Vein endothelial cell (primary cell): ENCODE results near the gene NPDC1. TPM values are rescaled to one million over a fixed set of nuclear protein-coding genes. Genes with fewer than 3 reads are reported as not detected.

ENCODE experiments used
- small RNA-seq: library from RNA; depleted of rRNA; stranded (forward); fragments of <200 nt; gene quantifications from one replicate; pipeline ENCODE3, GENCODE V24; 2012
- total RNA-seq: library from RNA; depleted of rRNA; stranded (reverse); fragments of >200 nt; gene quantifications from 2 replicates; pipeline ENCODE4 v1.2.3, GENCODE V29; 2012

The NPDC1 gene
- 52.6 and 64.7 TPM in 2 replicates for total RNA-seq

DNA sequence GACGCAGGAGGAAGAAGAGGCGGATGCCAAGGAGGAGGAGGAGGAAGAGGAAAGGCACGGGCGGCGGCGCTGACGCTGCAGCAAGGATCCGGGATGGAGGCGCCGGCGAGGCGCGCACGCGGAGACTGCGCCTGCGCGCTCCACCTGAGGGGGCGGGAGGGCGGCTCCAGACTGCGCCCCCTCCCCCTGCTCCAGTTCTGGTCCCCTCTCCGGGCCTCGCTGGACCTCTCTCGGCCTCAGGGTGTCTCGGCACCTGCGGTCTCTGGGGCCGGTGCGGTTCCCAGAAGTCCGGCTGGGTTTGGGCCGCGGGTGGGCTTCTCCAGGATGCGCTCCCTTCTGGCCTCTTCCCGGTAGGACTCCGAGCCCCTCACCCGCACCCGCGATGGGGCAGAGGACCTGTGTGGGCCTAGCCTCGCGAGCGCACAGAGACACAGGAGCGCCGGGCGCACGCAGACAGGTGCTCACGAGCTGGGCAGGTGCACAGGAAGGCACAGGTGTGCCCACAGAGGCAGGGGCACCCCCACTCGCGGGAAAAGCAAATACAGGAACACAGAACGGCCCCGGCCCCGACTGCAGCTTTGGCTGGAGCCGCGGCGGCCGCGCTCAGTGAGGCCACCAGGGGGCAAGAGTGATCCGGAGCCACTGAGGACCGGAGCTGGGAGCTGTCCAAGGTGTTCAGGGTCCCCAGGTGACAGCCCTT, at the start of gene NPDC1:
TSS of gene NPDC1 (minus strand) at position 90 of the 700 bp plus-strand sequence. CDS start 188 bp downstream, outside the sequence.

GRCh38 chr9:137086531-137087408, 40.8 kb upstream of the NPDC1 start, which contains the start of gene MAN1B1:
MAN1B1 (plus strand) TSS chr9:137086985; CDS start chr9:137087000, 15 bp downstream.

GRCh38 chr9:137077010-137077747, 31.2 kb upstream of the NPDC1 start, which contains the start of gene UAP1L1:
UAP1L1 (plus strand) TSS chr9:137077517; CDS start chr9:137077533, 16 bp downstream.

DNA sequence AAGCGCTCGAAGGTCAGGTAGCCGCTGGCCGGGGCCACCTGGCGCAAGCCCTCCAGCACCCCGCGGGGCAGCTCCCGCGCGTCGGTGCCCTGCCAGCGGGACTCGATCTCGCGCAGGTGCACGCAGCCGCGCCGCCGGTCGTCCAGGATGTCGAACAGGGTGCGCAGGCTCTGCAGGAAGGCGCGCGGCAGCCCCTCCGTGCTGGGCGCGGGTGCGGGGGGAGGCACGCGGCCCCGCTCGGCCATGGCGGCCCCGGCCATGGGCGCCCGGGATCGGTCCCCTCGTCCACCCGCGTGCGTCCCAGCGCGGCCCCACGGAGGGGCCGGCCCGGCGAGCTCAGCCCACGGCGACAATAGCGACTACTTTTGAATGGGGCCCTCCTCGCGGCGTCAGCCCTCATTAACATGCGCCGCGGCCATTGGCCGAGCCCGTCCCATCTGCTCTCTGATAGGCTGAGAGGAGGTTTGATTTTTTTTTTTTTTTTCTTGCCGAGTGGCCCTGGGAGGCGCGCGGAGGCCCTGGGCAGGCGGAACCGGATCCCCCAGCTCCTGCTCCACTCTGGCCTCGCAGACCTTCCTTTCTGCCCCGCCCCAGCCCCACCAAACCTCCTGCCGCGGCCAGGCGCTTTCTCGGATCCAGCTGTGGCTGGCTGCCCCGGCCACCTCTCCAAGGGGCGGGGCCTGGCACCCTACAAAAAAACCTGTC, 24.4 kb upstream of the NPDC1 start, which contains the start of gene SAPCD2:
TSS of gene SAPCD2 (minus strand) at position 357 of the 705 bp plus-strand sequence. CDS start at position 260, 97 bp downstream.

DNA sequence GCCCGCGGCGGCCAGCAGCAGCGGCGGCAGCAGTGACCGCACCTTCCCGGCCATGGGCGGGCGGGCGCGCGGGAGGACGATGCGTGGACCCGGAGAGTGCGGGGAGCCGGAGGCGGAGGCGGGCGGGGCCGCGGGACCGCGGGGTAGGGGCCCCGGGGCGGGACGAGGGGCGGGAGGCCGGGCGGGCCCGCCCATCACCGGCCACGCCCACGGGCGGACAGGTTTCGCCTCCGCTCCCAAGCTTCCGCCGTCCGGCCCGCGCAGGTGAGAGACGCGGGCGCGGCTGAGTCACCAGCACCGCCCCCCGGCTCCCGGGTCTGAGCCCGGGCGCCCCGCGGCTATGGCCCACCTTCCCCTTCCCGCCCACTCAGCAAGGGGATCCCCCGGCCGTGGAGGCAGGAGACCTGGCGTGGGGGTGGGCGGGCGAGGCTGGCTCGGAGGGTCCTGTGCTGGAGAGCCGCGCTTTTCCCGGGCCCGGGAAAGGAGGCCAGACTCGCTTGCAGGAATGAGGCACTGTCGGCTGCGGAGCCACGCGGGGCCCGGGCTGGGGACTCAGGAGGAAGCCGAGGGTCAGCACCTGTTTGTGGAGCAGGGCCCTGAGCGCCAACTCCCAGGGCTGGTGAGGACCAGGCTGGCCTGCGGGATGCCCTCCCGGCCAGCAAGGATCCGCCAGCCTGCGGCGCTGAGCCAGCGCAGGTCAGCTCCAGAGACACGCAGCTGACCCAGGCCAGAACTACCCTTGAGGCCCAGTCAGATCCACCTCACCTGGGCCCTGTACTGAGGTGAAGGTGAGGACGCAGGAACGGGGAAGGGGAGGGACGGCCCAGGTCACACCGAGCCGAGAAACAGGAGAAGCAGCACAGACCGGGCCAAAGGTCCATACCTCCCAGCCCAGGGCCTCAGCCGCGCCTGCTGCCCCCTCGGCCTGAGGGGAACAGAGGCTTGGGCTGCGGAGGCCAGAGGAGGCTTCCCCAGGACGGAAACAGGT, 8.3 kb upstream of the NPDC1 start, which contains the start of gene ENTPD2:
TSS of gene ENTPD2 (minus strand) at position 118 of the 988 bp plus-strand sequence. CDS start at position 54, 64 bp downstream.

GRCh38 chr9:137031904-137032640, 13.9 kb downstream of the NPDC1 start, which contains the start of gene FUT7:
FUT7 (minus strand) TSS chr9:137032088; CDS start chr9:137031991, 97 bp downstream.

GRCh38 chr9:137027369-137028262, 18.4 kb downstream of the NPDC1 start, which contains the start of gene ABCA2:
ABCA2 (minus strand) TSS chr9:137028237; CDS start chr9:137028140, 97 bp downstream.

GRCh38 chr9:136996361-136997292, 49.4 kb downstream of the NPDC1 start, which contains the start of gene CLIC3:
CLIC3 (minus strand) TSS chr9:136996568; CDS start chr9:136996543, 25 bp downstream.

GRCh38 chr9:136991993-136992818, 53.8 kb downstream of the NPDC1 start, which contains the start of gene PAXX:
PAXX (plus strand) TSS chr9:136992422; CDS start chr9:136992444, 22 bp downstream.

Small RNA genes within 50 kb of the gene (small RNA-seq; reads per million reads assigned to genes)
- not detected for gene RF00153

Other genes with a start within 250 kb of the NPDC1 start
- gene CCDC183, start 249.8 kb downstream of the NPDC1 start, total RNA-seq, result 0.19 and 0.65 TPM in 2 replicates
- 94.1 and 98.4 TPM in 2 replicates for gene RABL6, start 238.2 kb downstream of the NPDC1 start, total RNA-seq
- gene AJM1, start 203.7 kb downstream of the NPDC1 start, total RNA-seq, result 0.65 and 0.67 TPM in 2 replicates
- 77.7 and 106 TPM in 2 replicates for gene PHPT1, start 196.8 kb downstream of the NPDC1 start, total RNA-seq
- 0.98 and 1.4 TPM in 2 replicates for gene MAMDC4, start 193.8 kb downstream of the NPDC1 start, total RNA-seq
- gene EDF1, start 179.9 kb downstream of the NPDC1 start, total RNA-seq, result 253 and 286 TPM in 2 replicates
- 11.8 and 13.9 TPM in 2 replicates for gene TRAF2, start 159.7 kb downstream of the NPDC1 start, total RNA-seq
- gene FBXW5, start 101.4 kb downstream of the NPDC1 start, total RNA-seq, result 180 and 181 TPM in 2 replicates
- gene C8G, start 100.9 kb downstream of the NPDC1 start, total RNA-seq, result 0.33 and 0.76 TPM in 2 replicates
- 0.29 TPM in 1 of 2 replicates, not detected in the other for gene LCN12, start 93.9 kb downstream of the NPDC1 start, total RNA-seq
- gene PTGDS, start 68.7 kb downstream of the NPDC1 start, total RNA-seq, result not detected in 2 replicates
- gene LCNL1, start 63.2 kb downstream of the NPDC1 start, total RNA-seq, result not detected in 2 replicates
- gene PAXX, start 53.8 kb downstream of the NPDC1 start, total RNA-seq, result 14.6 and 19.6 TPM in 2 replicates
- 0.29 and 0.33 TPM in 2 replicates for gene CLIC3, start 49.6 kb downstream of the NPDC1 start, total RNA-seq
- gene ABCA2, start 17.9 kb downstream of the NPDC1 start, total RNA-seq, result 12.4 and 18.6 TPM in 2 replicates
- not detected in 2 replicates for gene FUT7, start 14.1 kb downstream of the NPDC1 start, total RNA-seq
- gene ENTPD2, start 7.9 kb upstream of the NPDC1 start, total RNA-seq, result not detected in 2 replicates
- gene SAPCD2, start 24.4 kb upstream of the NPDC1 start, total RNA-seq, result 11.1 and 14.7 TPM in 2 replicates
- 19.9 and 21.5 TPM in 2 replicates for gene UAP1L1, start 31.3 kb upstream of the NPDC1 start, total RNA-seq
- 65.8 and 69.2 TPM in 2 replicates for gene MAN1B1, start 40.8 kb upstream of the NPDC1 start, total RNA-seq
- 70.4 and 103 TPM in 2 replicates for gene DPP7, start 68.6 kb upstream of the NPDC1 start, total RNA-seq
- gene GRIN1, start 93.0 kb upstream of the NPDC1 start, total RNA-seq, result 0.10 TPM in 1 of 2 replicates, not detected in the other
- not detected in 2 replicates for gene LRRC26, start 123.9 kb upstream of the NPDC1 start, total RNA-seq
- gene TMEM210, start 125.9 kb upstream of the NPDC1 start, total RNA-seq, result not detected in 2 replicates
- gene ANAPC2, start 142.4 kb upstream of the NPDC1 start, total RNA-seq, result 30.1 and 37.6 TPM in 2 replicates
- 102 and 108 TPM in 2 replicates for gene SSNA1, start 142.5 kb upstream of the NPDC1 start, total RNA-seq
- 9.9 and 10.8 TPM in 2 replicates for gene TPRN, start 154.6 kb upstream of the NPDC1 start, total RNA-seq
- gene TMEM203, start 159.5 kb upstream of the NPDC1 start, total RNA-seq, result 27.1 and 28.9 TPM in 2 replicates
- gene NDOR1, start 159.5 kb upstream of the NPDC1 start, total RNA-seq, result 8.3 and 8.8 TPM in 2 replicates
- 0.19 and 0.65 TPM in 2 replicates for gene RNF208, start 176.1 kb upstream of the NPDC1 start, total RNA-seq
- gene CYSRT1, start 179.0 kb upstream of the NPDC1 start, total RNA-seq, result 0.65 and 0.67 TPM in 2 replicates
- gene RNF224, start 181.3 kb upstream of the NPDC1 start, total RNA-seq, result under 0.01 and 0.19 TPM in 2 replicates
- not detected in 2 replicates for gene SLC34A3, start 184.7 kb upstream of the NPDC1 start, total RNA-seq
- 199 and 241 TPM in 2 replicates for gene TUBB4B, start 195.1 kb upstream of the NPDC1 start, total RNA-seq
- gene STPG3, start 205.1 kb upstream of the NPDC1 start, total RNA-seq, result not detected in 2 replicates
- 73.9 and 77.1 TPM in 2 replicates for gene NELFB, start 209.2 kb upstream of the NPDC1 start, total RNA-seq
- gene TOR4A, start 231.5 kb upstream of the NPDC1 start, total RNA-seq, result 58.3 and 77.4 TPM in 2 replicates